GM23338 (cell line): ENCODE results near the gene CLCN4. TPM values are rescaled to one million over a fixed set of nuclear protein-coding genes. Genes with fewer than 3 reads are reported as not detected.

Experiments
- EZH2 ChIP-seq: fragments of 200-600 bp; sonication (generic); IDR thresholded peaks from one replicate; pipeline ENCODE4 v1.8.0; 2017; ENCODE audit warnings: antibody characterized with exemption, mild to moderate bottlenecking, low read depth; ENCODE audit not compliant: unreplicated experiment
- NANOG ChIP-seq: IDR thresholded peaks from 2 replicates; pipeline ENCODE4 v1.6.1; 2016; ENCODE audit warnings: antibody characterized with exemption, borderline replicate concordance
- POLR2AphosphoS5 ChIP-seq: IDR thresholded peaks from 2 replicates; pipeline ENCODE4 v1.6.1; 2016; ENCODE audit warnings: antibody characterized with exemption, low read depth
- ZNF114 ChIP-seq: fragments of 250-450 bp; sonication (Bioruptor Pico); IDR thresholded peaks from 2 replicates; pipeline ENCODE4 v1.5.0; 2020; ENCODE audit warnings: mild to moderate bottlenecking, moderate library complexity
- polyA plus RNA-seq: library from polyadenylated mRNA; unstranded; fragments of >200 nt; fragmentation: Nextera tagmentation; extraction: Ambion mirVana; gene quantifications from 2 replicates; pipeline ENCODE4 v1.2.1, GENCODE V29; 2016
- total RNA-seq: library from RNA; depleted of rRNA; stranded (reverse); fragments of >200 nt; shearing (Covaris generic); gene quantifications from 2 replicates; pipeline ENCODE4 v1.2.3, GENCODE V29; 2014
- TF ChIP-seq, protein P1 (sequence below): fragments of 250-450 bp; sonication (Bioruptor Pico); IDR thresholded peaks from 2 replicates; pipeline ENCODE4 v1.5.0; 2020; ENCODE audit warnings: mild to moderate bottlenecking, moderate library complexity
- TF ChIP-seq, protein P2 (sequence below): IDR thresholded peaks from one replicate; pipeline ENCODE4 v1.6.1; 2018; ENCODE audit warnings: antibody characterized with exemption; ENCODE audit not compliant: unreplicated experiment

The CLCN4 gene
- total and polyA plus RNA-seq, 2 experiments from 2014 or later: 1.2 to 4.9 TPM

DNA sequence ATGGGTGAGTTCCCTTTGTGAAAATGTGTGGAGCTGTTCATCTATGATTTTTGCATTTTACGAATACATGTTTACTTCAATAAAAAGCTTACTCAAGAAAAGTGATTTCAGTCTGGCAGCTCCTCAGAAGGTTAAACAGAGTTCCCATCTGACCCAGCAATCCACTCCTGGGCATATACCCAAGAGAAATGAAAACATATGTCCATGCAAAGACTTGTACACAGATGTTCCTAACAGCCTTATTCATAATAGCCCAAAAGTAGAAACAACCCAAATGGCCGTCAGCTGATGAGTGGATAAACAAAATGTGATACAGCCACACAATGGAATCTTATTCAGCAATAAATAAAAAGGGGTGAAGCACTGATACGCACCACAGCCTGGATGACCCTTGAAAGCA, 20.8 kb downstream of the CLCN4 start (continued):
- TF ChIP-seq, protein P1, sequence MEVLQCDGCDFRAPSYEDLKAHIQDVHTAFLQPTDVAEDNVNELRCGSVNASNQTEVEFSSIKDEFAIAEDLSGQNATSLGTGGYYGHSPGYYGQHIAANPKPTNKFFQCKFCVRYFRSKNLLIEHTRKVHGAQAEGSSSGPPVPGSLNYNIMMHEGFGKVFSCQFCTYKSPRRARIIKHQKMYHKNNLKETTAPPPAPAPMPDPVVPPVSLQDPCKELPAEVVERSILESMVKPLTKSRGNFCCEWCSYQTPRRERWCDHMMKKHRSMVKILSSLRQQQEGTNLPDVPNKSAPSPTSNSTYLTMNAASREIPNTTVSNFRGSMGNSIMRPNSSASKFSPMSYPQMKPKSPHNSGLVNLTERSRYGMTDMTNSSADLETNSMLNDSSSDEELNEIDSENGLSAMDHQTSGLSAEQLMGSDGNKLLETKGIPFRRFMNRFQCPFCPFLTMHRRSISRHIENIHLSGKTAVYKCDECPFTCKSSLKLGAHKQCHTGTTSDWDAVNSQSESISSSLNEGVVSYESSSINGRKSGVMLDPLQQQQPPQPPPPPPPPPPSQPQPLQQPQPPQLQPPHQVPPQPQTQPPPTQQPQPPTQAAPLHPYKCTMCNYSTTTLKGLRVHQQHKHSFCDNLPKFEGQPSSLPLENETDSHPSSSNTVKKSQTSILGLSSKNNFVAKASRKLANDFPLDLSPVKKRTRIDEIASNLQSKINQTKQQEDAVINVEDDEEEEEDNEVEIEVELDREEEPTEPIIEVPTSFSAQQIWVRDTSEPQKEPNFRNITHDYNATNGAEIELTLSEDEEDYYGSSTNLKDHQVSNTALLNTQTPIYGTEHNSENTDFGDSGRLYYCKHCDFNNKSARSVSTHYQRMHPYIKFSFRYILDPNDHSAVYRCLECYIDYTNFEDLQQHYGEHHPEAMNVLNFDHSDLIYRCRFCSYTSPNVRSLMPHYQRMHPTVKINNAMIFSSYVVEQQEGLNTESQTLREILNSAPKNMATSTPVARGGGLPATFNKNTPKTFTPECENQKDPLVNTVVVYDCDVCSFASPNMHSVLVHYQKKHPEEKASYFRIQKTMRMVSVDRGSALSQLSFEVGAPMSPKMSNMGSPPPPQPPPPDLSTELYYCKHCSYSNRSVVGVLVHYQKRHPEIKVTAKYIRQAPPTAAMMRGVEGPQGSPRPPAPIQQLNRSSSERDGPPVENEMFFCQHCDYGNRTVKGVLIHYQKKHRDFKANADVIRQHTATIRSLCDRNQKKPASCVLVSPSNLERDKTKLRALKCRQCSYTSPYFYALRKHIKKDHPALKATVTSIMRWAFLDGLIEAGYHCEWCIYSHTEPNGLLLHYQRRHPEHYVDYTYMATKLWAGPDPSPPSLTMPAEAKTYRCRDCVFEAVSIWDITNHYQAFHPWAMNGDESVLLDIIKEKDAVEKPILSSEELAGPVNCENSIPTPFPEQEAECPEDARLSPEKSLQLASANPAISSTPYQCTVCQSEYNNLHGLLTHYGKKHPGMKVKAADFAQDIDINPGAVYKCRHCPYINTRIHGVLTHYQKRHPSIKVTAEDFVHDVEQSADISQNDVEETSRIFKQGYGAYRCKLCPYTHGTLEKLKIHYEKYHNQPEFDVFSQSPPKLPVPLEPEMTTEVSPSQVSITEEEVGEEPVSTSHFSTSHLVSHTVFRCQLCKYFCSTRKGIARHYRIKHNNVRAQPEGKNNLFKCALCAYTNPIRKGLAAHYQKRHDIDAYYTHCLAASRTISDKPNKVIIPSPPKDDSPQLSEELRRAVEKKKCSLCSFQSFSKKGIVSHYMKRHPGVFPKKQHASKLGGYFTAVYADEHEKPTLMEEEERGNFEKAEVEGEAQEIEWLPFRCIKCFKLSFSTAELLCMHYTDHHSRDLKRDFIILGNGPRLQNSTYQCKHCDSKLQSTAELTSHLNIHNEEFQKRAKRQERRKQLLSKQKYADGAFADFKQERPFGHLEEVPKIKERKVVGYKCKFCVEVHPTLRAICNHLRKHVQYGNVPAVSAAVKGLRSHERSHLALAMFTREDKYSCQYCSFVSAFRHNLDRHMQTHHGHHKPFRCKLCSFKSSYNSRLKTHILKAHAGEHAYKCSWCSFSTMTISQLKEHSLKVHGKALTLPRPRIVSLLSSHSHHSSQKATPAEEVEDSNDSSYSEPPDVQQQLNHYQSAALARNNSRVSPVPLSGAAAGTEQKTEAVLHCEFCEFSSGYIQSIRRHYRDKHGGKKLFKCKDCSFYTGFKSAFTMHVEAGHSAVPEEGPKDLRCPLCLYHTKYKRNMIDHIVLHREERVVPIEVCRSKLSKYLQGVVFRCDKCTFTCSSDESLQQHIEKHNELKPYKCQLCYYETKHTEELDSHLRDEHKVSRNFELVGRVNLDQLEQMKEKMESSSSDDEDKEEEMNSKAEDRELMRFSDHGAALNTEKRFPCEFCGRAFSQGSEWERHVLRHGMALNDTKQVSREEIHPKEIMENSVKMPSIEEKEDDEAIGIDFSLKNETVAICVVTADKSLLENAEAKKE: no peak
- TF ChIP-seq POLR2AphosphoS5: no peak
- no peak for TF ChIP-seq NANOG
- TF ChIP-seq, protein P2, sequence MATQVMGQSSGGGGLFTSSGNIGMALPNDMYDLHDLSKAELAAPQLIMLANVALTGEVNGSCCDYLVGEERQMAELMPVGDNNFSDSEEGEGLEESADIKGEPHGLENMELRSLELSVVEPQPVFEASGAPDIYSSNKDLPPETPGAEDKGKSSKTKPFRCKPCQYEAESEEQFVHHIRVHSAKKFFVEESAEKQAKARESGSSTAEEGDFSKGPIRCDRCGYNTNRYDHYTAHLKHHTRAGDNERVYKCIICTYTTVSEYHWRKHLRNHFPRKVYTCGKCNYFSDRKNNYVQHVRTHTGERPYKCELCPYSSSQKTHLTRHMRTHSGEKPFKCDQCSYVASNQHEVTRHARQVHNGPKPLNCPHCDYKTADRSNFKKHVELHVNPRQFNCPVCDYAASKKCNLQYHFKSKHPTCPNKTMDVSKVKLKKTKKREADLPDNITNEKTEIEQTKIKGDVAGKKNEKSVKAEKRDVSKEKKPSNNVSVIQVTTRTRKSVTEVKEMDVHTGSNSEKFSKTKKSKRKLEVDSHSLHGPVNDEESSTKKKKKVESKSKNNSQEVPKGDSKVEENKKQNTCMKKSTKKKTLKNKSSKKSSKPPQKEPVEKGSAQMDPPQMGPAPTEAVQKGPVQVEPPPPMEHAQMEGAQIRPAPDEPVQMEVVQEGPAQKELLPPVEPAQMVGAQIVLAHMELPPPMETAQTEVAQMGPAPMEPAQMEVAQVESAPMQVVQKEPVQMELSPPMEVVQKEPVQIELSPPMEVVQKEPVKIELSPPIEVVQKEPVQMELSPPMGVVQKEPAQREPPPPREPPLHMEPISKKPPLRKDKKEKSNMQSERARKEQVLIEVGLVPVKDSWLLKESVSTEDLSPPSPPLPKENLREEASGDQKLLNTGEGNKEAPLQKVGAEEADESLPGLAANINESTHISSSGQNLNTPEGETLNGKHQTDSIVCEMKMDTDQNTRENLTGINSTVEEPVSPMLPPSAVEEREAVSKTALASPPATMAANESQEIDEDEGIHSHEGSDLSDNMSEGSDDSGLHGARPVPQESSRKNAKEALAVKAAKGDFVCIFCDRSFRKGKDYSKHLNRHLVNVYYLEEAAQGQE: no peak
- TF ChIP-seq EZH2: no peak
- no peak for TF ChIP-seq ZNF114
